DND-41 (cell line): ENCODE data around the gene AFF3.

Experiments
- CTCF ChIP-seq: IDR thresholded peaks from 2 replicates; pipeline ENCODE4 v1.5.1; 2012; ENCODE audit warnings: borderline replicate concordance, low read length, moderate library complexity, mild to moderate bottlenecking; ENCODE audit not compliant: poor library complexity, severe bottlenecking; ENCODE audit errors: extremely low read depth
- EZH2 ChIP-seq: IDR thresholded peaks from 3 replicates; pipeline ENCODE4 v1.6.1; 2012; ENCODE audit warnings: borderline replicate concordance, low read depth, mild to moderate bottlenecking, moderate library complexity, low read length, inconsistent platforms; ENCODE audit not compliant: severe bottlenecking

GRCh38 chr2:99857372-99857771, 285.0 kb downstream of the AFF3 start:
- TF ChIP-seq CTCF, result no peak
- no peak for TF ChIP-seq EZH2
